ENCODE data around the gene PARP15. TPM values are rescaled to one million over a fixed set of nuclear protein-coding genes. Genes with fewer than 3 reads are reported as not detected.

Gene PARP15
- total and polyA plus RNA-seq, 9 donors = 0.24 to 2.0 (median 0.46) TPM

GRCh38 chr3:122627301-122627700, 49.9 kb downstream of the PARP15 start:
- H3K4me3 ChIP-seq = no peak overlapping the region
- WGBS, 3 donors = 13 to 25% (median 14%) methylated on average over 1 of the region's 1 CpG
- H3K9me3 ChIP-seq = no peaks in the 10 kb centered on the region
- TF ChIP-seq POLR2A (IDR thresholded peaks at IDR 0.05) = no peak
- no peak for TF ChIP-seq EP300 (IDR thresholded peaks at IDR 0.05)
- TF ChIP-seq CTCF (IDR thresholded peaks at IDR 0.05) = no peak
- H3K36me3 ChIP-seq = no peaks in the 10 kb centered on the region
- H3K27me3 ChIP-seq = no peaks in the 10 kb centered on the region
- no peaks in the 10 kb centered on the region for H3K4me1 ChIP-seq (ENCODE audit: insufficient read depth)
- intact Hi-C loops (cut with DNase I) = no loop called here
- DNase-seq = no peak
- no peak overlapping the region for H3K27ac ChIP-seq

- H3K4me1 ChIP-seq (ENCODE audit: insufficient read depth) = no peaks in the 10 kb centered on the region
- WGBS, 3 donors = 46 to 68% (median 53%) methylated on average over 3 of the region's 3 CpGs
- no peak overlapping the region for H3K4me3 ChIP-seq
- no peaks in the 10 kb centered on the region for H3K36me3 ChIP-seq
- H3K27ac ChIP-seq = no peak overlapping the region
- no peaks in the 10 kb centered on the region for H3K9me3 ChIP-seq
- no peak for DNase-seq
- no peak for TF ChIP-seq POLR2A (IDR thresholded peaks at IDR 0.05)
- no peak for TF ChIP-seq CTCF (IDR thresholded peaks at IDR 0.05)
- no peak for TF ChIP-seq EP300 (IDR thresholded peaks at IDR 0.05)
- intact Hi-C loops (cut with DNase I) = no loop called here
- no peaks in the 10 kb centered on the region for H3K27me3 ChIP-seq
Measured at GRCh38 chr3:122628567-122628966, 51.1 kb downstream of the PARP15 start.

- Histone ChIP-seq H3K36me3 (no peaks in the 10 kb centered on the region), H3K27ac (no peak overlapping the region), H3K4me1 (ENCODE audit: insufficient read depth) (no peaks in the 10 kb centered on the region), H3K9me3 (no peaks in the 10 kb centered on the region), H3K27me3 (no peaks in the 10 kb centered on the region), H3K4me3 (no peak overlapping the region)
- intact Hi-C loops (cut with DNase I) = no loop called here
- no peak for DNase-seq
- no peak for TF ChIP-seq CTCF (IDR thresholded peaks at IDR 0.05)
- no peak for TF ChIP-seq POLR2A (IDR thresholded peaks at IDR 0.05)
- no peak for TF ChIP-seq EP300 (IDR thresholded peaks at IDR 0.05)
- 95 to 96% (median 96%) methylated on average over 1 of the region's 1 CpG for WGBS, 3 donors
Measured at GRCh38 chr3:122629763-122630162, 52.3 kb downstream of the PARP15 start.

- 31 to 41% (median 33%) methylated on average over 5 of the region's 5 CpGs for WGBS, 3 donors
- DNase-seq = no peak
- no peaks in the 10 kb centered on the region for H3K4me1 ChIP-seq (ENCODE audit: insufficient read depth)
- H3K9me3 ChIP-seq = no peaks in the 10 kb centered on the region
- no peaks in the 10 kb centered on the region for H3K27me3 ChIP-seq
- no peak for TF ChIP-seq CTCF (IDR thresholded peaks at IDR 0.05)
- no peak overlapping the region for H3K4me3 ChIP-seq
- no peak overlapping the region for H3K27ac ChIP-seq
- no peaks in the 10 kb centered on the region for H3K36me3 ChIP-seq
- intact Hi-C loops (cut with DNase I) = no loop called here
Measured at GRCh38 chr3:122635789-122636188, 58.3 kb downstream of the PARP15 start.

GRCh38 chr3:122636697-122637096, 59.2 kb downstream of the PARP15 start:
- WGBS, 3 donors = 52 to 65% (median 53%) methylated on average over 3 of the region's 3 CpGs
- no peaks in the 10 kb centered on the region for H3K36me3 ChIP-seq
- TF ChIP-seq EP300 (IDR thresholded peaks at IDR 0.05) (no peak), POLR2A (IDR thresholded peaks at IDR 0.05) (no peak), CTCF (IDR thresholded peaks at IDR 0.05) (no peak)
- no peaks in the 10 kb centered on the region for H3K27me3 ChIP-seq
- no peak for DNase-seq
- H3K27ac ChIP-seq = no peak overlapping the region
- no peaks in the 10 kb centered on the region for H3K9me3 ChIP-seq
- intact Hi-C loops (cut with DNase I) = no loop called here
- no peak overlapping the region for H3K4me3 ChIP-seq
- peaks cover 1% of the 10 kb centered on the region for H3K4me1 ChIP-seq (ENCODE audit: insufficient read depth)

Measured in ovary (tissue), 9 donors.